MM.1S (cell line): ENCODE measurements around the gene SUN5.

ENCODE experiments used
- CTCF ChIP-seq: fragments of 300-600 bp; sonication (generic); IDR thresholded peaks from 2 replicates; pipeline ENCODE4 v1.5.1; 2016; ENCODE audit warnings: antibody characterized with exemption, low read length, mixed read lengths
- EZH2 ChIP-seq: fragments of 300-600 bp; sonication (generic); optimal IDR thresholded peaks from 2 replicates; pipeline ENCODE3; 2017; ENCODE audit warnings: low read depth, mild to moderate bottlenecking, antibody characterized with exemption, low read length, mixed read lengths
- EZH2phosphoT487 ChIP-seq: fragments of 300-600 bp; sonication (generic); IDR thresholded peaks from 2 replicates; pipeline ENCODE4 v1.6.1; 2018; ENCODE audit warnings: antibody characterized with exemption, low read length

- TF ChIP-seq CTCF: no peak
- no peak for TF ChIP-seq EZH2
- TF ChIP-seq EZH2phosphoT487: no peak
Observed at GRCh38 chr20:32991792-32992641, 12.2 kb downstream of the SUN5 start.
